Astrocyte (in vitro differentiated cells and primary cell): ENCODE measurements around the gene POLDIP3. TPM values are rescaled to one million over a fixed set of nuclear protein-coding genes. Genes with fewer than 3 reads are reported as not detected.
"Not testable (repeated sequence)": the region's sequence is repeated elsewhere in the genome, so short reads cannot be mapped to it uniquely, and the experiment has no call there.

Experiments used
- DNase-seq: peaks from one replicate; pipeline ENCODE4 v3.0.0-alpha.2; 2010; ENCODE audit warnings: low read depth
- FAIRE-seq: peaks from 2 replicates; lab custom pipeline; 2011; peaks lifted over from hg19 to GRCh38; lab: Jason Lieb, UNC
- H2AFZ ChIP-seq: 2 replicates; pipeline ENCODE4 v1.6.0; 2012; ENCODE audit warnings: low read depth, low read length, inconsistent platforms
- H3K27ac ChIP-seq: 2 replicates; pipeline ENCODE4 v1.5.1; 2011; ENCODE audit warnings: low read depth, low read length, inconsistent platforms
- H3K27me3 ChIP-seq: 2 replicates; pipeline ENCODE4 v1.6.0; 2011; ENCODE audit warnings: low read length, inconsistent platforms; ENCODE audit not compliant: insufficient read depth
- H3K36me3 ChIP-seq: 2 replicates; pipeline ENCODE4 v1.5.1; 2011; ENCODE audit warnings: low read length, inconsistent platforms; ENCODE audit not compliant: insufficient read depth
- H3K4me1 ChIP-seq: 2 replicates; pipeline ENCODE4 v1.5.1; 2011; ENCODE audit warnings: low read length, inconsistent platforms; ENCODE audit not compliant: insufficient read depth
- H3K4me2 ChIP-seq: 2 replicates; pipeline ENCODE4 v1.6.0; 2012; ENCODE audit warnings: low read length, inconsistent platforms
- H3K4me3 ChIP-seq: 2 replicates; pipeline ENCODE4 v1.5.1; 2011; ENCODE audit warnings: low read depth, mild to moderate bottlenecking, low read length, inconsistent platforms; ENCODE audit not compliant: insufficient read depth
- H3K79me2 ChIP-seq: 2 replicates; pipeline ENCODE4 v1.6.0; 2012; ENCODE audit warnings: mild to moderate bottlenecking, low read length, inconsistent platforms; ENCODE audit not compliant: insufficient read depth
- H3K9ac ChIP-seq: 2 replicates; pipeline ENCODE4 v1.6.0; 2012; ENCODE audit warnings: mild to moderate bottlenecking, low read length, inconsistent platforms
- H3K9me3 ChIP-seq: 2 replicates; pipeline ENCODE4 v1.5.1; 2012; ENCODE audit warnings: low read depth, mild to moderate bottlenecking, low read length, inconsistent platforms; ENCODE audit not compliant: insufficient read depth
- H4K20me1 ChIP-seq: 2 replicates; pipeline ENCODE4 v1.6.0; 2012; ENCODE audit warnings: low read length, inconsistent platforms; ENCODE audit not compliant: insufficient read depth
- H3K27ac Mint-ChIP-seq: one replicate; pipeline ENCODE4 v1.8.0; 2021; ENCODE audit warnings: mild to moderate bottlenecking, mixed read lengths; ENCODE audit not compliant: unreplicated experiment
- H3K27me3 Mint-ChIP-seq: one replicate; pipeline ENCODE4 v1.8.0; 2021; ENCODE audit warnings: low read depth, mixed read lengths; ENCODE audit not compliant: unreplicated experiment
- H3K36me3 Mint-ChIP-seq: one replicate; pipeline ENCODE4 v1.8.0; 2021; ENCODE audit warnings: low read depth, mixed read lengths; ENCODE audit not compliant: unreplicated experiment
- H3K4me1 Mint-ChIP-seq: one replicate; pipeline ENCODE4 v1.8.0; 2021; ENCODE audit warnings: low read depth, mixed read lengths; ENCODE audit not compliant: unreplicated experiment
- H3K4me3 Mint-ChIP-seq: one replicate; pipeline ENCODE4 v1.8.0; 2021; ENCODE audit warnings: mild to moderate bottlenecking, moderate library complexity, mixed read lengths; ENCODE audit not compliant: unreplicated experiment
- H3K9me3 Mint-ChIP-seq: one replicate; pipeline ENCODE4 v1.8.0; 2021; ENCODE audit warnings: mild to moderate bottlenecking, mixed read lengths; ENCODE audit not compliant: unreplicated experiment
- CTCF ChIP-seq: IDR thresholded peaks from 2 replicates; pipeline ENCODE4 v1.5.1; 2011; ENCODE audit warnings: low read depth, mild to moderate bottlenecking, inconsistent platforms, low read length, moderate library complexity; ENCODE audit not compliant: insufficient read depth
- EZH2 ChIP-seq: IDR thresholded peaks from 2 replicates; pipeline ENCODE4 v1.6.1; 2012; ENCODE audit warnings: mild to moderate bottlenecking, low read length, inconsistent platforms; ENCODE audit not compliant: insufficient read depth
- total RNA-seq: library from RNA; stranded (reverse); gene quantifications from 2 replicates; pipeline ENCODE4 v1.2.1, GENCODE V29; 2021

The POLDIP3 gene
- total RNA-seq, 1 donor from 2014 or later = 57.1 TPM

GRCh38 chr22:42547562-42547961, 67.1 kb downstream of the POLDIP3 start:
- H3K9me3 Mint-ChIP-seq = no peaks in the 10 kb centered on the region
- DNase-seq (no peak), FAIRE-seq (no peak)
- Histone ChIP-seq H3K9me3 (no peaks in the 10 kb centered on the region), H3K36me3 (no peaks in the 10 kb centered on the region), H3K27me3 (peaks cover 9% of the 10 kb centered on the region), H3K4me3 (no peak overlapping the region), H2AFZ (no peak overlapping the region), H4K20me1 (no peaks in the 10 kb centered on the region), H3K4me2 (no peak overlapping the region), H3K27ac (no peak overlapping the region), H3K4me1 (no peaks in the 10 kb centered on the region), H3K79me2 (no peaks in the 10 kb centered on the region), H3K9ac (no peak overlapping the region)
- H3K4me3 Mint-ChIP-seq = no peak overlapping the region
- no peaks in the 10 kb centered on the region for H3K4me1 Mint-ChIP-seq
- no peak for TF ChIP-seq CTCF
- TF ChIP-seq EZH2 = no peak
- H3K27me3 Mint-ChIP-seq = peaks cover 39% of the 10 kb centered on the region
- H3K36me3 Mint-ChIP-seq = no peaks in the 10 kb centered on the region
- H3K27ac Mint-ChIP-seq = no peak overlapping the region

- peaks cover 26% of the 10 kb centered on the region for H3K27me3 Mint-ChIP-seq
- FAIRE-seq (no peak), DNase-seq (no peak)
- H3K27ac ChIP-seq = no peak overlapping the region
- no peaks in the 10 kb centered on the region for H3K4me1 ChIP-seq
- no peak overlapping the region for H3K4me3 ChIP-seq
- peaks cover 2% of the 10 kb centered on the region for H3K36me3 Mint-ChIP-seq
- no peaks in the 10 kb centered on the region for H3K79me2 ChIP-seq
- H3K9me3 Mint-ChIP-seq = no peaks in the 10 kb centered on the region
- no peaks in the 10 kb centered on the region for H3K9me3 ChIP-seq
- H3K4me1 Mint-ChIP-seq = no peaks in the 10 kb centered on the region
- H3K4me3 Mint-ChIP-seq = no peak overlapping the region
- H3K4me2 ChIP-seq = no peak overlapping the region
- H3K27ac Mint-ChIP-seq = no peak overlapping the region
- H3K27me3 ChIP-seq = peaks cover 7% of the 10 kb centered on the region
- no peak for TF ChIP-seq EZH2
- no peak for TF ChIP-seq CTCF
- no peaks in the 10 kb centered on the region for H4K20me1 ChIP-seq
- no peak overlapping the region for H2AFZ ChIP-seq
- no peaks in the 10 kb centered on the region for H3K36me3 ChIP-seq
- H3K9ac ChIP-seq = no peak overlapping the region
Observed at GRCh38 chr22:42544686-42545085, 70.0 kb downstream of the POLDIP3 start.

- H3K27me3 ChIP-seq, H3K4me3 ChIP-seq, FAIRE-seq, H3K79me2 ChIP-seq, H3K4me3 Mint-ChIP-seq, H3K36me3 ChIP-seq, H3K36me3 Mint-ChIP-seq, H3K9me3 Mint-ChIP-seq, DNase-seq, H4K20me1 ChIP-seq, H3K27ac ChIP-seq, H3K4me2 ChIP-seq, H3K4me1 Mint-ChIP-seq, H3K27ac Mint-ChIP-seq, H3K9ac ChIP-seq, H3K9me3 ChIP-seq, H3K27me3 Mint-ChIP-seq, H3K4me1 ChIP-seq, H2AFZ ChIP-seq: not testable (repeated sequence)
Observed at GRCh38 chr22:42539236-42539771, 75.4 kb downstream of the POLDIP3 start.

- not testable (repeated sequence) for H3K27ac ChIP-seq, H3K4me1 Mint-ChIP-seq, H3K9ac ChIP-seq, H3K27me3 ChIP-seq, H3K79me2 ChIP-seq, H3K36me3 ChIP-seq, H3K4me2 ChIP-seq, H3K9me3 Mint-ChIP-seq, H3K4me1 ChIP-seq, FAIRE-seq, H3K27ac Mint-ChIP-seq, H3K27me3 Mint-ChIP-seq, H3K9me3 ChIP-seq, H3K4me3 ChIP-seq, H4K20me1 ChIP-seq, H3K4me3 Mint-ChIP-seq, H3K36me3 Mint-ChIP-seq, DNase-seq
- peak overlapping the region; percentile 41 for H2AFZ ChIP-seq
Observed at GRCh38 chr22:42537199-42537831, 77.4 kb downstream of the POLDIP3 start.

GRCh38 chr22:42536634-42537033, 78.0 kb downstream of the POLDIP3 start:
- H3K9ac ChIP-seq, H3K36me3 Mint-ChIP-seq, H2AFZ ChIP-seq, H3K4me3 Mint-ChIP-seq, H3K27me3 ChIP-seq, H3K36me3 ChIP-seq, H4K20me1 ChIP-seq, H3K4me3 ChIP-seq, H3K27me3 Mint-ChIP-seq, DNase-seq, H3K9me3 ChIP-seq, H3K79me2 ChIP-seq, H3K4me1 Mint-ChIP-seq, H3K27ac ChIP-seq, FAIRE-seq, H3K9me3 Mint-ChIP-seq, H3K27ac Mint-ChIP-seq, H3K4me1 ChIP-seq, H3K4me2 ChIP-seq: not testable (repeated sequence)
